WTC11 (cell line): ENCODE results near the gene HRAS. TPM values are rescaled to one million over a fixed set of nuclear protein-coding genes. Genes with fewer than 3 reads are reported as not detected.

ENCODE experiments used
- ATAC-seq: fragments of 200-7000 bp; cut with Tn5 transposase; 2 replicates; pipeline ENCODE4 v1.10.0; 2021; ENCODE audit warnings: mild to moderate bottlenecking, moderate library complexity
- CTCF ChIA-PET: fragments of 300-600 bp; sonication (Branson Sonifier 250); formaldehyde crosslinking; loops from one replicate; lab custom pipeline; 2021; ENCODE audit warnings: antibody characterized with exemption; lab: Charles Lee
- POLR2A ChIA-PET: fragments of 350-600 bp; sonication (Branson Sonifier 250); formaldehyde crosslinking; loops from one replicate; lab custom pipeline; 2021; ENCODE audit warnings: antibody characterized with exemption; lab: Charles Lee
- DNase-seq: peaks from one replicate; pipeline ENCODE4 v3.0.0; 2021; ENCODE audit warnings: low spot score
- H3K27ac Mint-ChIP-seq: 2 replicates; pipeline ENCODE4 v1.8.0; 2021; ENCODE audit warnings: mixed read lengths
- H3K27me3 Mint-ChIP-seq: 2 replicates; pipeline ENCODE4 v1.8.0; 2021; ENCODE audit warnings: low read depth, mild to moderate bottlenecking, moderate library complexity, mixed read lengths
- H3K36me3 Mint-ChIP-seq: 2 replicates; pipeline ENCODE4 v1.8.0; 2021; ENCODE audit warnings: mixed read lengths
- H3K4me1 Mint-ChIP-seq: 2 replicates; pipeline ENCODE4 v1.8.0; 2022; ENCODE audit warnings: mixed read lengths
- H3K4me3 Mint-ChIP-seq: 2 replicates; pipeline ENCODE4 v1.8.0; 2021; ENCODE audit warnings: mild to moderate bottlenecking, moderate library complexity, mixed read lengths
- H3K9me3 Mint-ChIP-seq: 2 replicates; pipeline ENCODE4 v1.8.0; 2021; ENCODE audit warnings: mixed read lengths
- ATF3 ChIP-seq: sonication (generic); formaldehyde crosslinking; conservative IDR thresholded peaks from 2 replicates; pipeline ENCODE4 v1.8.1; 2022; ENCODE audit warnings: mild to moderate bottlenecking, missing genetic modification reagents
- CBFB ChIP-seq: sonication (generic); formaldehyde crosslinking; IDR thresholded peaks from 2 replicates; pipeline ENCODE4 v1.8.1; 2022; ENCODE audit warnings: mild to moderate bottlenecking, low read depth, missing genetic modification reagents
- CREB1 ChIP-seq: sonication (generic); formaldehyde crosslinking; IDR thresholded peaks from 2 replicates; pipeline ENCODE4 v1.8.0; 2023; ENCODE audit warnings: mild to moderate bottlenecking, missing genetic modification reagents
- ELF4 ChIP-seq: sonication (generic); formaldehyde crosslinking; IDR thresholded peaks from 2 replicates; pipeline ENCODE4 v1.8.1; 2022; ENCODE audit warnings: low read depth, mild to moderate bottlenecking, moderate library complexity, missing genetic modification reagents
- FOXJ3 ChIP-seq: sonication (generic); formaldehyde crosslinking; IDR thresholded peaks from 2 replicates; pipeline ENCODE4 v1.9.0; 2021; ENCODE audit warnings: missing genetic modification reagents, mild to moderate bottlenecking, borderline replicate concordance
- FOXK1 ChIP-seq: sonication (generic); formaldehyde crosslinking; IDR thresholded peaks from 2 replicates; pipeline ENCODE4 v1.8.0; 2022; ENCODE audit warnings: mild to moderate bottlenecking, moderate library complexity, missing genetic modification reagents
- FOXP4 ChIP-seq: sonication (generic); formaldehyde crosslinking; IDR thresholded peaks from 2 replicates; pipeline ENCODE4 v1.8.0; 2022; ENCODE audit warnings: mild to moderate bottlenecking, missing genetic modification reagents
- HMGA2 ChIP-seq: fragments of 250-450 bp; sonication (Bioruptor Pico); IDR thresholded peaks from 2 replicates; pipeline ENCODE4 v1.4.0; 2021; ENCODE audit warnings: mild to moderate bottlenecking, moderate library complexity
- JUN ChIP-seq: sonication (generic); formaldehyde crosslinking; IDR thresholded peaks from 2 replicates; pipeline ENCODE4 v1.8.0; 2023; ENCODE audit warnings: mild to moderate bottlenecking, missing genetic modification reagents
- NFYB ChIP-seq: sonication (generic); formaldehyde crosslinking; conservative IDR thresholded peaks from 2 replicates; pipeline ENCODE4 v1.8.0; 2022; ENCODE audit warnings: low read depth, missing genetic modification reagents
- NR1H2 ChIP-seq: sonication (generic); formaldehyde crosslinking; IDR thresholded peaks from 2 replicates; pipeline ENCODE4 v1.9.0; 2021; ENCODE audit warnings: mild to moderate bottlenecking, moderate library complexity, missing genetic modification reagents
- NR2C2 ChIP-seq: sonication (generic); formaldehyde crosslinking; IDR thresholded peaks from 2 replicates; pipeline ENCODE4 v1.8.0; 2022; ENCODE audit warnings: mild to moderate bottlenecking, missing genetic modification reagents
- RORB ChIP-seq: fragments of 250-450 bp; sonication (Bioruptor Pico); IDR thresholded peaks from 2 replicates; pipeline ENCODE4 v1.9.0; 2021; ENCODE audit warnings: mild to moderate bottlenecking
- SMAD3 ChIP-seq: sonication (generic); formaldehyde crosslinking; IDR thresholded peaks from 2 replicates; pipeline ENCODE4 v1.8.0; 2022; ENCODE audit warnings: missing genetic modification reagents, mild to moderate bottlenecking, borderline replicate concordance
- TEAD1 ChIP-seq: sonication (generic); formaldehyde crosslinking; IDR thresholded peaks from 2 replicates; pipeline ENCODE4 v1.8.0; 2022; ENCODE audit warnings: mild to moderate bottlenecking, missing genetic modification reagents
- TEAD4 ChIP-seq: sonication (generic); formaldehyde crosslinking; IDR thresholded peaks from 2 replicates; pipeline ENCODE4 v1.8.0; 2022; ENCODE audit warnings: mild to moderate bottlenecking, missing genetic modification reagents
- ZNF121 ChIP-seq: sonication (generic); formaldehyde crosslinking; IDR thresholded peaks from 2 replicates; pipeline ENCODE4 v1.8.0; 2023; ENCODE audit warnings: missing genetic modification reagents
- ZNF138 ChIP-seq: sonication (generic); formaldehyde crosslinking; conservative IDR thresholded peaks from 2 replicates; pipeline ENCODE4 v1.8.1; 2022; ENCODE audit warnings: mild to moderate bottlenecking, moderate library complexity, missing genetic modification reagents
- ZNF232 ChIP-seq: sonication (generic); formaldehyde crosslinking; IDR thresholded peaks from 2 replicates; pipeline ENCODE4 v1.8.0; 2022; ENCODE audit warnings: mild to moderate bottlenecking, missing genetic modification reagents
- ZNF671 ChIP-seq: fragments of 250-450 bp; sonication (Bioruptor Pico); IDR thresholded peaks from 2 replicates; pipeline ENCODE4 v1.8.0; 2021; ENCODE audit warnings: mild to moderate bottlenecking
- total RNA-seq: library from RNA; stranded (reverse); gene quantifications from 3 replicates; pipeline ENCODE4 v1.2.3, GENCODE V29; 2021
- TF ChIP-seq, protein P1 (sequence below): sonication (generic); formaldehyde crosslinking; IDR thresholded peaks from 2 replicates; pipeline ENCODE4 v1.8.1; 2022; ENCODE audit warnings: mild to moderate bottlenecking, moderate library complexity, missing genetic modification reagents
- TF ChIP-seq, protein P2 (sequence below): fragments of 250-450 bp; sonication (Bioruptor Pico); IDR thresholded peaks from 2 replicates; pipeline ENCODE4 v1.9.0; 2021; ENCODE audit warnings: mild to moderate bottlenecking

HRAS gene
- total RNA-seq, 1 experiment from 2014 or later: 62.4 TPM

GRCh38 chr11:534396-535209, 773 bp downstream of the HRAS start (continued):
- TF ChIP-seq TEAD4 (CRISPR knock-in tag) (no peak), NR2C2 (CRISPR knock-in tag) (no peak), ZNF671 (CRISPR knock-in tag) (no peak), TEAD1 (no peak), ZNF121 (CRISPR knock-in tag) (no peak)

- Mint-ChIP-seq H3K4me3 (peak overlapping the region; percentile 30), H3K36me3 (peaks cover 5% of the 10 kb centered on the region; the same call in 1 of the 2 replicates), H3K27me3 (peaks cover 19% of the 10 kb centered on the region), H3K27ac (no peak overlapping the region), H3K4me1 (no peaks in the 10 kb centered on the region), H3K9me3 (no peaks in the 10 kb centered on the region)
- DNase-seq (peak; percentile 14), ATAC-seq (no peak)
- ChIA-PET CTCF (interaction anchor here (1.2 to 3.1 kb wide), 2 partner anchors 15 to 42 kb away, joined by 3 to 22 read pairs; partner anchors contain the start of gene PHRF1), POLR2A (no interaction called here)
- no peak for TF ChIP-seq JUN (CRISPR knock-in tag)
Observed at GRCh38 chr11:533586-534395, 1.6 kb downstream of the HRAS start.

DNA sequence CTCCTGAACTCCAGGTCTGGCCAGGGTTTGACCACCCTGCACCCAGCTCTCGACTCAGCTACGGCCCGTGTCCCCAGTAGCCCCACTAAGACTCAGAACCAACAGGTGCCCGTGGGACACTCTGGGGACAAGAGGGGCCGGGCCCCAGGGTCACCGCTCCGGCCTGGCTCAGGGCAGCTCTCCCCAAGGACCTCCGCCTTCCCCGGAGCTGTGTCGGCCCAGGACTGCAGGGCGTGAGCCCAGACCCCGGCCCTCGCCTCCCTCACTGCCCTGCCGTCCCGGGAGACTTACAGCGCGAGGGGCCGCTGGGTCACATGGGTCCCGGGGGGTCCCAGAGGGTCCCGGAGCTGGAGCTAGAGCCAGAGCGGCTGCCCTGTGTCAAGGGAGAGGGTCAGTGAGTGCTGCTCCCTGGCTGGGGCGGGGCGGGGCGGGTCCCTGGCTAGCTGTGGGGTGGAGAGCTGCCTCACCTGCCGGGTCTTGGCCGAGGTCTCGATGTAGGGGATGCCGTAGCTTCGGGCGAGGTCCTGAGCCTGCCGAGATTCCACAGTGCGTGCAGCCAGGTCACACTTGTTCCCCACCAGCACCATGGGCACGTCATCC, 2.3 kb downstream of the HRAS start:
- peak; percentile 8 for DNase-seq
- Mint-ChIP-seq H3K4me1 (no peaks in the 10 kb centered on the region), H3K27ac (no peak overlapping the region), H3K36me3 (peaks cover 5% of the 10 kb centered on the region; the same call in 1 of the 2 replicates), H3K27me3 (peaks cover 12% of the 10 kb centered on the region)
- no peak for ATAC-seq
- TF ChIP-seq ZNF138 (no peak), CBFB (no peak), CREB1 (CRISPR knock-in tag) (no peak), NR2C2 (CRISPR knock-in tag) (no peak), HMGA2 (no peak)
- TF ChIP-seq, protein P1, sequence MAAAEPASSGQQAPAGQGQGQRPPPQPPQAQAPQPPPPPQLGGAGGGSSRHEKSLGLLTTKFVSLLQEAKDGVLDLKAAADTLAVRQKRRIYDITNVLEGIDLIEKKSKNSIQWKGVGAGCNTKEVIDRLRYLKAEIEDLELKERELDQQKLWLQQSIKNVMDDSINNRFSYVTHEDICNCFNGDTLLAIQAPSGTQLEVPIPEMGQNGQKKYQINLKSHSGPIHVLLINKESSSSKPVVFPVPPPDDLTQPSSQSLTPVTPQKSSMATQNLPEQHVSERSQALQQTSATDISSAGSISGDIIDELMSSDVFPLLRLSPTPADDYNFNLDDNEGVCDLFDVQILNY (CRISPR knock-in tag): no peak
- TF ChIP-seq, protein P2, sequence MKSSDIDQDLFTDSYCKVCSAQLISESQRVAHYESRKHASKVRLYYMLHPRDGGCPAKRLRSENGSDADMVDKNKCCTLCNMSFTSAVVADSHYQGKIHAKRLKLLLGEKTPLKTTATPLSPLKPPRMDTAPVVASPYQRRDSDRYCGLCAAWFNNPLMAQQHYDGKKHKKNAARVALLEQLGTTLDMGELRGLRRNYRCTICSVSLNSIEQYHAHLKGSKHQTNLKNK (CRISPR knock-in tag): no peak
- TF ChIP-seq, all 79 proteins: peak for 0
- H3K4me3 Mint-ChIP-seq: no peak overlapping the region
- ChIA-PET POLR2A (no interaction called here), CTCF (interaction anchor here (1.3 kb wide), 1 partner anchor 126 kb away, joined by 4 read pairs; no protein-coding TSS in a partner anchor)
- no peaks in the 10 kb centered on the region for H3K9me3 Mint-ChIP-seq

DNA sequence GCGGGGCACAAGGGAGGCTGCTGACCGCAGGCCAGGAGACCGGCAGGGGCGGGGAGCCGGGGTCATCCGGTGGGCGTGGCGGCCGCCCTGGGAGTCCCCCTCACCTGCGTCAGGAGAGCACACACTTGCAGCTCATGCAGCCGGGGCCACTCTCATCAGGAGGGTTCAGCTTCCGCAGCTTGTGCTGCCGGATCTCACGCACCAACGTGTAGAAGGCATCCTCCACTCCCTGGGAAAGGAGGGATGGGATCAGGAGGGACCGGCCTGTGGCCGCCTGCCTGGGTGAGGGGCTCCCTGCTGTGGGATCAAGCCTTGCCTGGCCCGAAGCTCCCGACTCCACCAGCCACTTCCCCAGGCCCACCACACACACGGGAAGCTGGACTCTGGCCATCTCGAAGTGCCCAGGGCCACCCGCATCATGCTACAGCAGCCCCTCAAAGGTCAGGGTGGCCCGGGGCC, 2.8 kb downstream of the HRAS start:
- Mint-ChIP-seq H3K4me1 (no peaks in the 10 kb centered on the region), H3K36me3 (peaks cover 5% of the 10 kb centered on the region; the same call in 1 of the 2 replicates), H3K9me3 (no peaks in the 10 kb centered on the region), H3K27ac (no peak overlapping the region), H3K27me3 (peaks cover 7% of the 10 kb centered on the region), H3K4me3 (no peak overlapping the region)
- DNase-seq (peak; percentile 8), ATAC-seq (no peak)
- TF ChIP-seq ZNF232: no peak
- POLR2A ChIA-PET: no interaction called here
- CTCF ChIA-PET: interaction anchor here (1.3 kb wide), 1 partner anchor 125 kb away, joined by 4 read pairs; no protein-coding TSS in a partner anchor

DNA sequence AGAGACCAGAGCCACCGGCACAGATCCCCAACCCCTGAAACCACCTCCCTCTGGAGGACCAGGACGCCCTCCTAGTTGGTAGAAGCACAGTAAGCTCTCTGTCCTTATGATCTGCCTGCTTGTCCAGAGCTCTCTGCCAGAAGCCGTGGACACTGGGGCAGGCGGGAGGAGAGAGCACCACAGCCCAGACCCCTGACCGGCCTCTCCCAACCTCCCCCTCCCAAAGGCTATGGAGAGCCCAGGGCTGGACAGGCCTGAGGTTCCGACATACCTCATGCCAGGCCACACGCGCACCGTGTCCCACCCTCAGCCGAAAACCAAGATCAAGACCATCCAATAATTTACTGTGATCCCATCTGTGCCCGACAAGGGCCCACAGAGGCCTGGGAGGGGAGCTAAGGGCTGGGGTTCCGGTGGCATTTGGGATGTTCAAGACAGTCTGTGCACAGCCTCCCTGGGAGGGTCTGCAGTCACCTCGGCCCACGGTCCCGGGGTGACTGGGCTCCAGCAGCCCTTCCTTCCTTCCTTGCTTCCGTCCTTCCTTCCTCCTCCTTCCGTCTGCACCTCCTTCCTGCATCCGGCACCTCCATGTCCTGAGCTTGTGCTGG, 3.4 kb downstream of the HRAS start:
- ChIA-PET POLR2A (no interaction called here), CTCF (interaction anchor here (1.3 kb wide), 1 partner anchor 125 kb away, joined by 4 read pairs; no protein-coding TSS in a partner anchor)
- ATAC-seq (no peak), DNase-seq (no peak)
- Mint-ChIP-seq H3K27ac (peak overlapping the region; percentile 53), H3K9me3 (no peaks in the 10 kb centered on the region), H3K4me3 (no peak overlapping the region), H3K27me3 (peaks cover 6% of the 10 kb centered on the region), H3K4me1 (no peaks in the 10 kb centered on the region), H3K36me3 (peaks cover 5% of the 10 kb centered on the region; the same call in 1 of the 2 replicates)
- no peak for TF ChIP-seq NR2C2 (CRISPR knock-in tag)
- no peak for TF ChIP-seq FOXP4
- no peak for TF ChIP-seq NFYB (CRISPR knock-in tag)
- no peak for TF ChIP-seq ELF4 (CRISPR knock-in tag)
- no peak for TF ChIP-seq NR1H2 (CRISPR knock-in tag)
- TF ChIP-seq FOXK1 (CRISPR knock-in tag): no peak
- TF ChIP-seq SMAD3 (CRISPR knock-in tag): no peak
- no peak for TF ChIP-seq FOXJ3 (CRISPR knock-in tag)
- TF ChIP-seq RORB (CRISPR knock-in tag): no peak
- TF ChIP-seq ZNF121 (CRISPR knock-in tag): no peak
- TF ChIP-seq ZNF138: no peak
- TF ChIP-seq ATF3 (CRISPR knock-in tag): no peak
